ENCODE measurements around the gene HIF1A.
"Not testable (repeated sequence)": the region's sequence is repeated elsewhere in the genome, so short reads cannot be mapped to it uniquely, and the experiment has no call there.

HIF1A gene

GRCh38 chr14:61705017-61705416 is 9.7 kb downstream of the HIF1A start:
- no peak for DNase-seq (ENCODE audit: low spot score)
- TF ChIP-seq, protein P1, sequence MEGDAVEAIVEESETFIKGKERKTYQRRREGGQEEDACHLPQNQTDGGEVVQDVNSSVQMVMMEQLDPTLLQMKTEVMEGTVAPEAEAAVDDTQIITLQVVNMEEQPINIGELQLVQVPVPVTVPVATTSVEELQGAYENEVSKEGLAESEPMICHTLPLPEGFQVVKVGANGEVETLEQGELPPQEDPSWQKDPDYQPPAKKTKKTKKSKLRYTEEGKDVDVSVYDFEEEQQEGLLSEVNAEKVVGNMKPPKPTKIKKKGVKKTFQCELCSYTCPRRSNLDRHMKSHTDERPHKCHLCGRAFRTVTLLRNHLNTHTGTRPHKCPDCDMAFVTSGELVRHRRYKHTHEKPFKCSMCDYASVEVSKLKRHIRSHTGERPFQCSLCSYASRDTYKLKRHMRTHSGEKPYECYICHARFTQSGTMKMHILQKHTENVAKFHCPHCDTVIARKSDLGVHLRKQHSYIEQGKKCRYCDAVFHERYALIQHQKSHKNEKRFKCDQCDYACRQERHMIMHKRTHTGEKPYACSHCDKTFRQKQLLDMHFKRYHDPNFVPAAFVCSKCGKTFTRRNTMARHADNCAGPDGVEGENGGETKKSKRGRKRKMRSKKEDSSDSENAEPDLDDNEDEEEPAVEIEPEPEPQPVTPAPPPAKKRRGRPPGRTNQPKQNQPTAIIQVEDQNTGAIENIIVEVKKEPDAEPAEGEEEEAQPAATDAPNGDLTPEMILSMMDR (IDR thresholded peaks at IDR 0.05; ENCODE audit: borderline replicate concordance, control extremely low read depth, extremely low read depth, insufficient read depth, missing control alignments) = no peak
- in situ Hi-C loops (cut with MboI; ENCODE audit: low sequenced_read_pairs, unreplicated experiment) = no loop called here

DNA sequence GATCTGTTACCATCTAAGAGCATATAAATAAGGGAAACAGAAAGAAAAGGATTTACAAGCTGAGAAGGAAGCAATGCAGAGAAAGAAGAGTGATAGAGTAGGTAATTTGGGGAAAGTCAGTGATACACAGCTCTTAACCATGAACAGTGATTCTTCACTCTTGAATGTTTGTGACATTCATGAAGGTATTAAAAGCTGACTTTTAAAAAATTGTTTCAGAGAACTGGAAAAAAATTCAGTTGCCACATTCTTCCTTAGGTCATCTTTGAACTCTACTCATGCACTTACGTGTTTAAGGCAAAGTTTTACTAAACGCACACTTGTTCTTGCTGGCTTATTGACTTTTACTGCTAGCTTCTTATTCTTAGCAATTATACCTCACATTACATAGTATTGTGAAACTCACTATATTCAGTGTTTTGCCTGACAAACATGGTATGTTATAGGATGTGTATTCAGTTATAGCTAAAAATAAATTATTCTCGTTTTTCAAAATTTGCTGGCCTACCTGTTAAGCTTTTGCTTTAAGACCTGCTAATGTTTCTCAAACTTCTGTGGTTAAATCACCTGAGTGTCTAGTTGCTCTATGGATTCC is 10.9 kb downstream of the HIF1A start:
- TF ChIP-seq, protein P1 (IDR thresholded peaks at IDR 0.05; ENCODE audit: borderline replicate concordance, control extremely low read depth, extremely low read depth, insufficient read depth, missing control alignments) = no peak
- DNase-seq (ENCODE audit: low spot score) = no peak
- in situ Hi-C loops (cut with MboI; ENCODE audit: low sequenced_read_pairs, unreplicated experiment) = no loop called here

GRCh38 chr14:61707774-61708173 is 12.5 kb downstream of the HIF1A start:
- in situ Hi-C loops (cut with MboI; ENCODE audit: low sequenced_read_pairs, unreplicated experiment); DNase-seq (ENCODE audit: low spot score): not testable (repeated sequence)

DNA sequence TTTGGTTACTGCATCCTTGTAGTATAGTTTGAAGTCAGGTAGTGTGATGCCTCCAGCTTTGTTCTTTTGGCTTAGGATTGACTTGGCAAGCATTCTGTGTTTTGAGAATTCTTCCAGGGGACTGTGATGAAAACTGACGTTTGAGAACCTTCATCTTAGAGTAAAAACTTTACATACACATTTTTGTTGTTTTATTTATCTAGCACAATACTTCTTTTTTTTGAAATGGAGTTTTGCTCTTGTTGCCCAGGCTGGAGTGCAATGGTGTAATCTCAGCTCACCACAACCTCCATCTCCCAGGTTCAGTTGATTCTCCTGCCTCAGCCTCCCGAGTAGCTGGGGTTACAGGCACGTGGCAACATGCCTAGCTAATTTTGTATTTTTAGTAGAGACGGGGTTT is 13.4 kb downstream of the HIF1A start:
- in situ Hi-C loops (cut with MboI; ENCODE audit: low sequenced_read_pairs, unreplicated experiment); DNase-seq (ENCODE audit: low spot score): not testable (repeated sequence)

GRCh38 chr14:61710853-61711817 is 15.8 kb downstream of the HIF1A start:
- in situ Hi-C loops (cut with MboI; ENCODE audit: low sequenced_read_pairs, unreplicated experiment) = no loop called here
- TF ChIP-seq, protein P1 (IDR thresholded peaks at IDR 0.05; ENCODE audit: borderline replicate concordance, control extremely low read depth, extremely low read depth, insufficient read depth, missing control alignments) = no peak
- DNase-seq (ENCODE audit: low spot score) = no peak

GRCh38 chr14:61712137-61712536 is 16.8 kb downstream of the HIF1A start:
- DNase-seq (ENCODE audit: low spot score) = no peak
- TF ChIP-seq, protein P1 (IDR thresholded peaks at IDR 0.05; ENCODE audit: borderline replicate concordance, control extremely low read depth, extremely low read depth, insufficient read depth, missing control alignments) = no peak
- in situ Hi-C loops (cut with MboI; ENCODE audit: low sequenced_read_pairs, unreplicated experiment) = no loop called here

GRCh38 chr14:61713724-61714437 is 18.6 kb downstream of the HIF1A start:
- no peak for DNase-seq (ENCODE audit: low spot score)
- in situ Hi-C loops (cut with MboI; ENCODE audit: low sequenced_read_pairs, unreplicated experiment) = no loop called here
- TF ChIP-seq, protein P1 (IDR thresholded peaks at IDR 0.05; ENCODE audit: borderline replicate concordance, control extremely low read depth, extremely low read depth, insufficient read depth, missing control alignments) = no peak

All from GM13976 (cell line).